Measurements from ENCODE around the gene NOTUM.

Gene NOTUM

GRCh38 chr17:81991684-81992305, 30.8 kb upstream of the NOTUM start:
- in situ Hi-C loops (cut with MboI; ENCODE audit: low sequenced_read_pairs, unreplicated experiment), result no loop called here
- DNase-seq (ENCODE audit: low spot score), result no peak
- TF ChIP-seq, protein P1, sequence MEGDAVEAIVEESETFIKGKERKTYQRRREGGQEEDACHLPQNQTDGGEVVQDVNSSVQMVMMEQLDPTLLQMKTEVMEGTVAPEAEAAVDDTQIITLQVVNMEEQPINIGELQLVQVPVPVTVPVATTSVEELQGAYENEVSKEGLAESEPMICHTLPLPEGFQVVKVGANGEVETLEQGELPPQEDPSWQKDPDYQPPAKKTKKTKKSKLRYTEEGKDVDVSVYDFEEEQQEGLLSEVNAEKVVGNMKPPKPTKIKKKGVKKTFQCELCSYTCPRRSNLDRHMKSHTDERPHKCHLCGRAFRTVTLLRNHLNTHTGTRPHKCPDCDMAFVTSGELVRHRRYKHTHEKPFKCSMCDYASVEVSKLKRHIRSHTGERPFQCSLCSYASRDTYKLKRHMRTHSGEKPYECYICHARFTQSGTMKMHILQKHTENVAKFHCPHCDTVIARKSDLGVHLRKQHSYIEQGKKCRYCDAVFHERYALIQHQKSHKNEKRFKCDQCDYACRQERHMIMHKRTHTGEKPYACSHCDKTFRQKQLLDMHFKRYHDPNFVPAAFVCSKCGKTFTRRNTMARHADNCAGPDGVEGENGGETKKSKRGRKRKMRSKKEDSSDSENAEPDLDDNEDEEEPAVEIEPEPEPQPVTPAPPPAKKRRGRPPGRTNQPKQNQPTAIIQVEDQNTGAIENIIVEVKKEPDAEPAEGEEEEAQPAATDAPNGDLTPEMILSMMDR (IDR thresholded peaks at IDR 0.05; ENCODE audit: borderline replicate concordance, control extremely low read depth, extremely low read depth, insufficient read depth, missing control alignments), result no peak

GRCh38 chr17:81990836-81991683, 30.1 kb upstream of the NOTUM start:
- TF ChIP-seq, protein P1 (IDR thresholded peaks at IDR 0.05; ENCODE audit: borderline replicate concordance, control extremely low read depth, extremely low read depth, insufficient read depth, missing control alignments), result no peak
- DNase-seq (ENCODE audit: low spot score), result no peak
- in situ Hi-C loops (cut with MboI; ENCODE audit: low sequenced_read_pairs, unreplicated experiment), result no loop called here

GRCh38 chr17:81987161-81987770, 26.3 kb upstream of the NOTUM start:
- TF ChIP-seq, protein P1 (IDR thresholded peaks at IDR 0.05; ENCODE audit: borderline replicate concordance, control extremely low read depth, extremely low read depth, insufficient read depth, missing control alignments), result no peak
- DNase-seq (ENCODE audit: low spot score), result no peak
- in situ Hi-C loops (cut with MboI; ENCODE audit: low sequenced_read_pairs, unreplicated experiment), result no loop called here

DNA sequence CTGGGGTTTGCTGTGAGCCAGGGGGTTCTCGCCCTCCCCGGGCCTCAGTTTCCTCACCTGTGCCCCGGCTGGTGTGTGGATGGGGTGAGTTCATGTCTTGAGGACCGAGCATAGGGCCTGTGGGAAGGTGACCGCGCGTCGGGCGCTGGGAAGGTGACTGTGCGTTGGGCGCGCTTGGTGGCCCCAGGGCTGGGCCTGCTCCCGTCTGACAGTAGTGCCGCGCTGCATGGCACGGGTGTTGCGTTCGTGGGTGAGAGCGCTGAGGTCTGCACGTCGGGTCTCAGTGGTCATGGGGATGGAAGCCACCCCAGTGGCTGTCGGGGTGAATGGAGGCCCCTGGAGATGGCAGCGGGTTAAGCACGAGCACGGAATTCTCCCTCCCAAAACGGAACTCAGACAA, 25.6 kb upstream of the NOTUM start:
- in situ Hi-C loops (cut with MboI; ENCODE audit: low sequenced_read_pairs, unreplicated experiment), result no loop called here
- no peak for DNase-seq (ENCODE audit: low spot score)
- TF ChIP-seq, protein P1 (IDR thresholded peaks at IDR 0.05; ENCODE audit: borderline replicate concordance, control extremely low read depth, extremely low read depth, insufficient read depth, missing control alignments), result no peak

GRCh38 chr17:81984773-81985410, 23.9 kb upstream of the NOTUM start:
- in situ Hi-C loops (cut with MboI; ENCODE audit: low sequenced_read_pairs, unreplicated experiment), result no loop called here
- TF ChIP-seq, protein P1 (IDR thresholded peaks at IDR 0.05; ENCODE audit: borderline replicate concordance, control extremely low read depth, extremely low read depth, insufficient read depth, missing control alignments), result no peak
- no peak for DNase-seq (ENCODE audit: low spot score)

- TF ChIP-seq, protein P1 (IDR thresholded peaks at IDR 0.05; ENCODE audit: borderline replicate concordance, control extremely low read depth, extremely low read depth, insufficient read depth, missing control alignments), result no peak
- no peak for DNase-seq (ENCODE audit: low spot score)
- in situ Hi-C loops (cut with MboI; ENCODE audit: low sequenced_read_pairs, unreplicated experiment), result no loop called here
Observed at GRCh38 chr17:81983639-81984373, 22.8 kb upstream of the NOTUM start.

All from GM13976 (cell line).